GM23338 (cell line): Measurements from ENCODE around the gene EEPD1. TPM values are rescaled to one million over a fixed set of nuclear protein-coding genes. Genes with fewer than 3 reads are reported as not detected.

Experiments
- ATAC-seq: fragments of 200-7000 bp; cut with Tn5 transposase; 3 replicates; pipeline ENCODE4 v1.9.1; 2020
- DNase-seq: peaks from one replicate; pipeline ENCODE4 v3.0.0-alpha.2; 2015; ENCODE audit warnings: low spot score
- H2AFZ ChIP-seq: fragments of 200-600 bp; sonication (generic); 2 replicates; pipeline ENCODE4 v1.8.0; 2016; ENCODE audit warnings: antibody characterized with exemption, mild to moderate bottlenecking, moderate library complexity
- H3F3A ChIP-seq: fragments of 200-600 bp; sonication (generic); replicated peaks from 2 replicates; pipeline ENCODE4 v1.8.0; 2017; ENCODE audit warnings: antibody characterized with exemption, mixed run types, low read depth
- H3K27ac ChIP-seq: fragments of 200-600 bp; sonication (generic); 2 replicates; pipeline ENCODE4 v1.6.1; 2016; ENCODE audit warnings: low read depth
- H3K27me3 ChIP-seq: fragments of 200-600 bp; sonication (generic); 2 replicates; pipeline ENCODE4 v1.8.0; 2016; ENCODE audit warnings: mild to moderate bottlenecking, mixed run types, moderate library complexity; ENCODE audit not compliant: insufficient read depth
- H3K36me3 ChIP-seq: fragments of 200-600 bp; sonication (generic); 2 replicates; pipeline ENCODE4 v1.8.0; 2016; ENCODE audit warnings: mild to moderate bottlenecking; ENCODE audit not compliant: insufficient read depth
- H3K4me1 ChIP-seq: fragments of 200-600 bp; sonication (generic); 2 replicates; pipeline ENCODE4 v1.8.0; 2016; ENCODE audit warnings: mild to moderate bottlenecking, moderate library complexity; ENCODE audit not compliant: insufficient read depth
- H3K4me2 ChIP-seq: fragments of 200-600 bp; sonication (generic); 2 replicates; pipeline ENCODE4 v1.7.1; 2017; ENCODE audit warnings: mixed run types
- H3K4me3 ChIP-seq: fragments of 200-600 bp; sonication (generic); 2 replicates; pipeline ENCODE4 v1.6.1; 2016; ENCODE audit warnings: mixed run types
- H3K79me2 ChIP-seq: fragments of 200-600 bp; sonication (generic); replicated peaks from 2 replicates; pipeline ENCODE4 v1.8.0; 2017; ENCODE audit warnings: mild to moderate bottlenecking; ENCODE audit not compliant: insufficient read depth
- H3K9me2 ChIP-seq: fragments of 200-600 bp; sonication (generic); 2 replicates; pipeline ENCODE4 v1.8.0; 2017; ENCODE audit not compliant: insufficient read depth
- H4K20me1 ChIP-seq: fragments of 200-600 bp; sonication (generic); replicated peaks from 2 replicates; pipeline ENCODE4 v1.8.0; 2017; ENCODE audit warnings: mild to moderate bottlenecking; ENCODE audit not compliant: insufficient read depth
- H3K27ac Mint-ChIP-seq: 2 replicates; pipeline ENCODE4 v1.8.0; 2020; ENCODE audit warnings: inconsistent platforms, mild to moderate bottlenecking, moderate library complexity, mixed read lengths
- H3K27me3 Mint-ChIP-seq: 3 replicates; pipeline ENCODE4 v1.8.0; 2022; ENCODE audit warnings: low read depth, mild to moderate bottlenecking, moderate library complexity, mixed read lengths, inconsistent platforms; ENCODE audit not compliant: insufficient read depth, poor library complexity
- H3K36me3 Mint-ChIP-seq: 3 replicates; pipeline ENCODE4 v1.8.0; 2021; ENCODE audit warnings: low read depth, mild to moderate bottlenecking, inconsistent platforms, moderate library complexity, mixed read lengths
- H3K4me1 Mint-ChIP-seq: 3 replicates; pipeline ENCODE4 v1.8.0; 2020; ENCODE audit warnings: mild to moderate bottlenecking, inconsistent platforms, mixed read lengths
- H3K4me3 Mint-ChIP-seq: 3 replicates; pipeline ENCODE4 v1.8.0; 2021; ENCODE audit warnings: moderate library complexity, mild to moderate bottlenecking, inconsistent platforms, mixed read lengths
- H3K9me3 Mint-ChIP-seq: 3 replicates; pipeline ENCODE4 v1.8.0; 2020; ENCODE audit warnings: moderate library complexity, mild to moderate bottlenecking, inconsistent platforms, mixed read lengths
- EZH2 ChIP-seq: fragments of 200-600 bp; sonication (generic); IDR thresholded peaks from one replicate; pipeline ENCODE4 v1.8.0; 2017; ENCODE audit warnings: antibody characterized with exemption, mild to moderate bottlenecking, low read depth; ENCODE audit not compliant: unreplicated experiment
- EZH2phosphoT487 ChIP-seq: fragments of 200-600 bp; sonication (generic); IDR thresholded peaks from one replicate; pipeline ENCODE4 v1.8.1; 2018; ENCODE audit warnings: antibody characterized with exemption; ENCODE audit not compliant: unreplicated experiment
- JUNB ChIP-seq: IDR thresholded peaks from one replicate; pipeline ENCODE4 v1.6.1; 2016; ENCODE audit warnings: antibody characterized with exemption; ENCODE audit not compliant: unreplicated experiment
- NANOG ChIP-seq: IDR thresholded peaks from 2 replicates; pipeline ENCODE4 v1.6.1; 2016; ENCODE audit warnings: antibody characterized with exemption, borderline replicate concordance
- POLR2AphosphoS5 ChIP-seq: IDR thresholded peaks from 2 replicates; pipeline ENCODE4 v1.6.1; 2016; ENCODE audit warnings: antibody characterized with exemption, low read depth
- STAT1 ChIP-seq: IDR thresholded peaks from one replicate; pipeline ENCODE4 v1.6.1; 2016; ENCODE audit warnings: antibody characterized with exemption; ENCODE audit not compliant: unreplicated experiment
- ZNF114 ChIP-seq: fragments of 250-450 bp; sonication (Bioruptor Pico); IDR thresholded peaks from 2 replicates; pipeline ENCODE4 v1.5.0; 2020; ENCODE audit warnings: mild to moderate bottlenecking, moderate library complexity
- ZNF331 ChIP-seq: fragments of 250-450 bp; sonication (Bioruptor Pico); IDR thresholded peaks from 2 replicates; pipeline ENCODE4 v1.5.0; 2020; ENCODE audit warnings: low read depth, mild to moderate bottlenecking, moderate library complexity
- polyA plus RNA-seq: library from polyadenylated mRNA; unstranded; fragments of >200 nt; fragmentation: Nextera tagmentation; extraction: Ambion mirVana; gene quantifications from 2 replicates; pipeline ENCODE4 v1.2.1, GENCODE V29; 2016
- total RNA-seq: library from RNA; depleted of rRNA; stranded (reverse); fragments of >200 nt; shearing (Covaris generic); gene quantifications from 2 replicates; pipeline ENCODE4 v1.2.3, GENCODE V29; 2014
- TF ChIP-seq, protein P1 (sequence below): IDR thresholded peaks from 2 replicates; pipeline ENCODE4 v1.6.1; 2016; ENCODE audit warnings: antibody characterized with exemption
- TF ChIP-seq, protein P2 (sequence below), 2 experiments: fragments of 200-600 bp in 1 of 2; sonication (generic) in 1 of 2; conservative IDR thresholded peaks; 2 replicates each; pipeline versions ENCODE4 v1.5.1 to v1.6.1; 2016 to 2017; ENCODE audit warnings: antibody characterized with exemption in 2 of 2, low read depth in 2 of 2, mild to moderate bottlenecking in 2 of 2, moderate library complexity in 1 of 2
- TF ChIP-seq, protein P3 (sequence below): IDR thresholded peaks from one replicate; pipeline ENCODE4 v1.6.1; 2018; ENCODE audit warnings: antibody characterized with exemption; ENCODE audit not compliant: unreplicated experiment

EEPD1 gene
- total and polyA plus RNA-seq, 2 experiments from 2014 or later, result 4.1 to 17.1 TPM

DNA sequence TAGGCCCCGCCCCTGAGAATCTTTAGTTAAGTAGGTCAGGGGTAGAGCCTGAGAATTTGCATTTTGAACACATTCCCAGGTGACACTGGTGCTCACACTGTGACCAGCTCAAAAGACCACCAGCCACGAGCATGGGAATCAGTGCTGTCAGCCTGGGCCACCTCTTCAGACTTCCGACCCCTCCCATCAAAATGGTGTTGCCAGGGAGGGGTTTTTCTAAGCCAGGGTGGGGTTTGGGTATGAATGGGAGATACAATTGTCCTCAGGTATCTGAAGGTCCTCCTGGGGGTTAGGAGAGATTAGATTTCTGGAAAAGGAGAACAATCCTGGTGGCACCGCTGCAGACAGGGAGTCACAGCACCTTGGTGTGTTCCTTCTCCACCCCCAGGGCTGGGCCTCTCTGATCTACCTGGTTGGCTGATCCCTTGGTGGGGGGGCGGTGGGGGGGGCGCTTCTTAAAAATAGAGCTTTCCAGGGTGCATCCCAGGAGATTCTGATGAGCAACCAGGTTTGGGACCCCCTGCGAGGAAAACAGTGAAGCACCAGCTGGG lies 125.1 kb downstream of the EEPD1 start (continued):
- no peak for TF ChIP-seq JUNB
- no peak for TF ChIP-seq ZNF331 (CRISPR knock-in tag)
- TF ChIP-seq, protein P1, sequence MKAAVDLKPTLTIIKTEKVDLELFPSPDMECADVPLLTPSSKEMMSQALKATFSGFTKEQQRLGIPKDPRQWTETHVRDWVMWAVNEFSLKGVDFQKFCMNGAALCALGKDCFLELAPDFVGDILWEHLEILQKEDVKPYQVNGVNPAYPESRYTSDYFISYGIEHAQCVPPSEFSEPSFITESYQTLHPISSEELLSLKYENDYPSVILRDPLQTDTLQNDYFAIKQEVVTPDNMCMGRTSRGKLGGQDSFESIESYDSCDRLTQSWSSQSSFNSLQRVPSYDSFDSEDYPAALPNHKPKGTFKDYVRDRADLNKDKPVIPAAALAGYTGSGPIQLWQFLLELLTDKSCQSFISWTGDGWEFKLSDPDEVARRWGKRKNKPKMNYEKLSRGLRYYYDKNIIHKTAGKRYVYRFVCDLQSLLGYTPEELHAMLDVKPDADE, result no peak
- TF ChIP-seq, protein P2, sequence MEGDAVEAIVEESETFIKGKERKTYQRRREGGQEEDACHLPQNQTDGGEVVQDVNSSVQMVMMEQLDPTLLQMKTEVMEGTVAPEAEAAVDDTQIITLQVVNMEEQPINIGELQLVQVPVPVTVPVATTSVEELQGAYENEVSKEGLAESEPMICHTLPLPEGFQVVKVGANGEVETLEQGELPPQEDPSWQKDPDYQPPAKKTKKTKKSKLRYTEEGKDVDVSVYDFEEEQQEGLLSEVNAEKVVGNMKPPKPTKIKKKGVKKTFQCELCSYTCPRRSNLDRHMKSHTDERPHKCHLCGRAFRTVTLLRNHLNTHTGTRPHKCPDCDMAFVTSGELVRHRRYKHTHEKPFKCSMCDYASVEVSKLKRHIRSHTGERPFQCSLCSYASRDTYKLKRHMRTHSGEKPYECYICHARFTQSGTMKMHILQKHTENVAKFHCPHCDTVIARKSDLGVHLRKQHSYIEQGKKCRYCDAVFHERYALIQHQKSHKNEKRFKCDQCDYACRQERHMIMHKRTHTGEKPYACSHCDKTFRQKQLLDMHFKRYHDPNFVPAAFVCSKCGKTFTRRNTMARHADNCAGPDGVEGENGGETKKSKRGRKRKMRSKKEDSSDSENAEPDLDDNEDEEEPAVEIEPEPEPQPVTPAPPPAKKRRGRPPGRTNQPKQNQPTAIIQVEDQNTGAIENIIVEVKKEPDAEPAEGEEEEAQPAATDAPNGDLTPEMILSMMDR (conservative IDR thresholded peaks at IDR 0.05; ENCODE audit: low read depth in 2 of 2), result no peak

DNA sequence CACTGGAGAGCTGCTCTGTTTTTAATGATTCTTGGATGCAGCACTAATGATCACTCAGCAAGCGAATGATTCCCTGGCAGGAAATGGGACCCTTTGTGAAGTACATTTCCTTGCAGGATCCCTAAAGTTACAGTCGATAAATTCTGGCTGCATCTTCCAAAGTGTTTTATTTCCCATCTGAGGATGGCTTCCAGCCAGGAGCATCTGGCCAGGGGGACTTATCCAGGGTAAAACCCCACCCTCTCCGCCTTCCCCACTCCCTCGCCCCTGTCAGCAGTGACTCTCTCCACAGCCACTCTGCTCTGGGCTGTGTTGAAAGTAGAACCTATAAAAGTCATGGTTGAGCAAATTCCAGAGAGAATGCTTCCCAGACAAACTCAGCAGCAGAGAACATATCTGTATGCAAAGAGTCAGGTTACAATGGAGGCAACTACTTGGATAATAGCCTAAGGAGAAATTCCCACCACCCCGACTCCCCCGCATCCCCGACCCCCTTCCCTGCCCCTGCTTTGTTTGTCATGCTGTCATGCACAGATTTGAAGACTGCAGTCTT lies 125.6 kb downstream of the EEPD1 start:
- H3K27ac ChIP-seq, result peak overlapping the region; percentile 48
- no peak overlapping the region for H2AFZ ChIP-seq
- H3K4me2 ChIP-seq, result peak overlapping the region; percentile 17
- peak; percentile 21 for ATAC-seq
- H3K36me3 ChIP-seq, result no peaks in the 10 kb centered on the region
- Mint-ChIP-seq H3K9me3 (no peaks in the 10 kb centered on the region), H3K27ac (peak overlapping the region; percentile 63; the same call in 1 of the 2 replicates), H3K27me3 (peaks cover 17% of the 10 kb centered on the region), H3K4me3 (0 out of 3 replicates have a peak overlapping the region, but pooled peaks have one; percentile 20), H3K4me1 (peaks cover 85% of the 10 kb centered on the region), H3K36me3 (0 out of 3 replicates have a peak, but pooled peaks cover 3% of the 10 kb centered on the region)
- no peaks in the 10 kb centered on the region for H4K20me1 ChIP-seq
- H3K9me2 ChIP-seq, result no peaks in the 10 kb centered on the region; the same call in 1 of the 2 replicates
- no peaks in the 10 kb centered on the region for H3K79me2 ChIP-seq
- no peaks in the 10 kb centered on the region for H3K27me3 ChIP-seq
- H3F3A ChIP-seq, result peaks cover 9% of the 10 kb centered on the region
- no peak overlapping the region for H3K4me3 ChIP-seq
- peaks cover 83% of the 10 kb centered on the region for H3K4me1 ChIP-seq
- peak; percentile 68 for DNase-seq
- TF ChIP-seq POLR2AphosphoS5 (no peak), ZNF114 (CRISPR knock-in tag) (no peak), ZNF331 (CRISPR knock-in tag) (no peak), EZH2 (no peak), NANOG (no peak), EZH2phosphoT487 (no peak), STAT1 (no peak)
- TF ChIP-seq, protein P2 (conservative IDR thresholded peaks at IDR 0.05; ENCODE audit: low read depth in 2 of 2), result no peak
- TF ChIP-seq, protein P1, result no peak
- TF ChIP-seq, protein P3, sequence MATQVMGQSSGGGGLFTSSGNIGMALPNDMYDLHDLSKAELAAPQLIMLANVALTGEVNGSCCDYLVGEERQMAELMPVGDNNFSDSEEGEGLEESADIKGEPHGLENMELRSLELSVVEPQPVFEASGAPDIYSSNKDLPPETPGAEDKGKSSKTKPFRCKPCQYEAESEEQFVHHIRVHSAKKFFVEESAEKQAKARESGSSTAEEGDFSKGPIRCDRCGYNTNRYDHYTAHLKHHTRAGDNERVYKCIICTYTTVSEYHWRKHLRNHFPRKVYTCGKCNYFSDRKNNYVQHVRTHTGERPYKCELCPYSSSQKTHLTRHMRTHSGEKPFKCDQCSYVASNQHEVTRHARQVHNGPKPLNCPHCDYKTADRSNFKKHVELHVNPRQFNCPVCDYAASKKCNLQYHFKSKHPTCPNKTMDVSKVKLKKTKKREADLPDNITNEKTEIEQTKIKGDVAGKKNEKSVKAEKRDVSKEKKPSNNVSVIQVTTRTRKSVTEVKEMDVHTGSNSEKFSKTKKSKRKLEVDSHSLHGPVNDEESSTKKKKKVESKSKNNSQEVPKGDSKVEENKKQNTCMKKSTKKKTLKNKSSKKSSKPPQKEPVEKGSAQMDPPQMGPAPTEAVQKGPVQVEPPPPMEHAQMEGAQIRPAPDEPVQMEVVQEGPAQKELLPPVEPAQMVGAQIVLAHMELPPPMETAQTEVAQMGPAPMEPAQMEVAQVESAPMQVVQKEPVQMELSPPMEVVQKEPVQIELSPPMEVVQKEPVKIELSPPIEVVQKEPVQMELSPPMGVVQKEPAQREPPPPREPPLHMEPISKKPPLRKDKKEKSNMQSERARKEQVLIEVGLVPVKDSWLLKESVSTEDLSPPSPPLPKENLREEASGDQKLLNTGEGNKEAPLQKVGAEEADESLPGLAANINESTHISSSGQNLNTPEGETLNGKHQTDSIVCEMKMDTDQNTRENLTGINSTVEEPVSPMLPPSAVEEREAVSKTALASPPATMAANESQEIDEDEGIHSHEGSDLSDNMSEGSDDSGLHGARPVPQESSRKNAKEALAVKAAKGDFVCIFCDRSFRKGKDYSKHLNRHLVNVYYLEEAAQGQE, result no peak
